Measurements from ENCODE around the gene LSMEM2. TPM values are rescaled to one million over a fixed set of nuclear protein-coding genes. Genes with fewer than 3 reads are reported as not detected.

Gene LSMEM2
- total RNA-seq, 4 donors from 2014 or later: 0.41 to 0.98 (median 0.49) TPM; not detected in 1

DNA sequence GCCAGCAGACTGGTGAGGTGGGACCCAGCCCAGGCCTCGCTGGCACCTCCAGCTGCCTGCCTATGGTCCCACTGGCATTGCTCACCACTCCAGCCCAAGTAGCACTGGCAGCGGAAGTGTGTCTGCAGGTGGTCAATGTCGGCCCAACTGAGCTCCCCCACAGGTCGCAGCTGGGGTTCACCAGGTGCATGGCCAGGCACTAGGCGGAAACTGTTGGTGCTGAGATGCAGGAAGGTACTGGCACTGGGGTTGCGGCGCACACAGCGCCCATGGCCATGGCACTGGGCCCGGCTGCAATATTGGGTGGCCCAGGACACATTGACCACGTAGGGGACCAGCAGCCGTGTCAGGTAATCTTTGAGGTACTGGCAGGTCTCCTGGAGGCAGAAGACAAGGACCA lies 39.3 kb downstream of the LSMEM2 start:
- TF ChIP-seq POLR2A (IDR thresholded peaks at IDR 0.05): no peak
- TF ChIP-seq, protein P1, sequence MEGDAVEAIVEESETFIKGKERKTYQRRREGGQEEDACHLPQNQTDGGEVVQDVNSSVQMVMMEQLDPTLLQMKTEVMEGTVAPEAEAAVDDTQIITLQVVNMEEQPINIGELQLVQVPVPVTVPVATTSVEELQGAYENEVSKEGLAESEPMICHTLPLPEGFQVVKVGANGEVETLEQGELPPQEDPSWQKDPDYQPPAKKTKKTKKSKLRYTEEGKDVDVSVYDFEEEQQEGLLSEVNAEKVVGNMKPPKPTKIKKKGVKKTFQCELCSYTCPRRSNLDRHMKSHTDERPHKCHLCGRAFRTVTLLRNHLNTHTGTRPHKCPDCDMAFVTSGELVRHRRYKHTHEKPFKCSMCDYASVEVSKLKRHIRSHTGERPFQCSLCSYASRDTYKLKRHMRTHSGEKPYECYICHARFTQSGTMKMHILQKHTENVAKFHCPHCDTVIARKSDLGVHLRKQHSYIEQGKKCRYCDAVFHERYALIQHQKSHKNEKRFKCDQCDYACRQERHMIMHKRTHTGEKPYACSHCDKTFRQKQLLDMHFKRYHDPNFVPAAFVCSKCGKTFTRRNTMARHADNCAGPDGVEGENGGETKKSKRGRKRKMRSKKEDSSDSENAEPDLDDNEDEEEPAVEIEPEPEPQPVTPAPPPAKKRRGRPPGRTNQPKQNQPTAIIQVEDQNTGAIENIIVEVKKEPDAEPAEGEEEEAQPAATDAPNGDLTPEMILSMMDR (IDR thresholded peaks at IDR 0.05 in 4 of 5, conservative IDR thresholded peaks at IDR 0.05 in 1 of 5): no peak
- ATAC-seq (no peak), DNase-seq (no peak)
- no peaks in the 10 kb centered on the region for H3K27me3 ChIP-seq
- no peaks in the 10 kb centered on the region for H3K9me3 ChIP-seq
- peak overlapping the region in 2 of 4 donors; percentile 24 to 80 for H3K4me3 ChIP-seq
- in situ Hi-C loops (cut with MboI; ENCODE audit: low sequenced_read_pairs in 4 of 4): no loop called here
- H3K27ac ChIP-seq: peak overlapping the region in 2 of 4 donors; percentile 7 to 93
- peaks cover 0 to 23% of the 10 kb centered on the region in 2 donors for H3K36me3 ChIP-seq
- intact Hi-C loops (cut with DNase I; ENCODE audit: low total_unique reads): no loop called here
- H3K4me1 ChIP-seq: peaks cover 56 to 59% of the 10 kb centered on the region in 2 donors

DNA sequence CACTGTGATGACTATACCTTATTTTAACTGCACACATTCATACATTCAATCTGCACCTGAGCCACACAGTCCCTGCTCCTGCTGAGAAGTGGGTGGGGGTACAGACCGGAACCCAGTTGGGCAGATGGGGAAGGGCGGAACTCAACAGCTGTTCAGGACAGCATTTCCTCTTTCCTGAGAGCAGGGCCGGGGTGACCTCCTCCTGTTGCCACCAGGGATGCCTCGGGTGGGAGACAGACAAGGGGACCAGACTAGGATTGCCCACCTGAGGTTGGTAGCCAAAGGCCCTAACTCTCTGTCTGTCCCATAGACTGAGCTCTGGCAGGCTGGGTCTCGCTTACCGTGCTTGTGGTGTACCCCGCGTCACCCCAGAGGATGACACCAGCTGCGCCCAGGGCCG lies 39.7 kb downstream of the LSMEM2 start:
- DNase-seq: no peak
- Histone ChIP-seq H3K9me3 (no peaks in the 10 kb centered on the region), H3K4me1 (peaks cover 56 to 59% of the 10 kb centered on the region in 2 donors), H3K27me3 (no peaks in the 10 kb centered on the region), H3K36me3 (peaks cover 0 to 23% of the 10 kb centered on the region in 2 donors), H3K4me3 (peak overlapping the region in 3 of 4 donors; percentile 8 to 80 (median 72)), H3K27ac (peak overlapping the region in 3 of 4 donors; percentile 5 to 93 (median 45))
- TF ChIP-seq POLR2A (IDR thresholded peaks at IDR 0.05): no peak
- TF ChIP-seq, protein P1 (IDR thresholded peaks at IDR 0.05 in 4 of 5, conservative IDR thresholded peaks at IDR 0.05 in 1 of 5): no peak
- in situ Hi-C loops (cut with MboI; ENCODE audit: low sequenced_read_pairs in 4 of 4): no loop called here
- no peak for ATAC-seq
- intact Hi-C loops (cut with DNase I; ENCODE audit: low total_unique reads): no loop called here

DNA sequence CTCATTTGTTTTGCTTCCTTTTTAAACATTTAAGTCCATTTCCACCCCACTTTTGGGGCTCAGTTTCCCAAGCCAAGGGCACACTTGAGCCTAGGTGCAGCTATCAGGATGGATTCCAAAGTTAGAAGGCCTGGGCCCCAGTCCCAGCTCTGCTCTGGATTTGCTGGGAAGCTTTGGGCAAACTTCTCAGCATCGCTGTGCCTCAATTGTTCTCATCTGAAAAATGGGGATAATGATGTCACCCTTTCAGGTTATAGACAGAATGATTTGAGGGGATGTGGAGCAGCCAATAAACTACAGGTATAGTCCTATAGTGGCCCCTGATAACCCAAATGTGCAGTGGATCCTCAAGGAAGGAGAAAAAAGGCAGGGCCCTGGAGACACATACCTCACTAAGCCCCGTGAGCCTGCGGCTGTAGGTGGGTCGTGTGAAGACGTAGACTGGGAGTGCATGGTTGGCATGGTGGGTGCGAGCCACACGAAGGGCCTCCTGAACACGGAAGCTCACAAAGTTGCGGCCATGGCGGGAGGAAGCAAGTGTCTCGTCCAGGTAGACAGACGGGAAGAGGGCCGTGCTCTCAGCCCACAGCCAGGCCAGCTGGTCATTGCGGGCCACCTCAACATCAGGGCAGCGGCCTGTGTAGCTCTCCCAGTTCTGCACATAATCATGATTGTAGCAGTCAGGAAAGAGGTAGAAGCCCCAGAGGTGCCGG lies 40.5 kb downstream of the LSMEM2 start:
- intact Hi-C loops (cut with DNase I; ENCODE audit: low total_unique reads): no loop called here
- in situ Hi-C loops (cut with MboI; ENCODE audit: low sequenced_read_pairs in 4 of 4): no loop called here
- H3K4me1 ChIP-seq: peaks cover 54 to 58% of the 10 kb centered on the region in 2 donors
- ATAC-seq (no peak), DNase-seq (no peak)
- peak overlapping the region; percentile 45 to 96 (median 94) for H3K27ac ChIP-seq
- peak overlapping the region; percentile 26 to 85 (median 76) for H3K4me3 ChIP-seq
- H3K27me3 ChIP-seq: no peaks in the 10 kb centered on the region
- peaks cover 0 to 23% of the 10 kb centered on the region in 2 donors for H3K36me3 ChIP-seq
- no peaks in the 10 kb centered on the region for H3K9me3 ChIP-seq
- no peak for TF ChIP-seq POLR2A (IDR thresholded peaks at IDR 0.05)
- TF ChIP-seq, protein P1 (IDR thresholded peaks at IDR 0.05 in 4 of 5, conservative IDR thresholded peaks at IDR 0.05 in 1 of 5): no peak

DNA sequence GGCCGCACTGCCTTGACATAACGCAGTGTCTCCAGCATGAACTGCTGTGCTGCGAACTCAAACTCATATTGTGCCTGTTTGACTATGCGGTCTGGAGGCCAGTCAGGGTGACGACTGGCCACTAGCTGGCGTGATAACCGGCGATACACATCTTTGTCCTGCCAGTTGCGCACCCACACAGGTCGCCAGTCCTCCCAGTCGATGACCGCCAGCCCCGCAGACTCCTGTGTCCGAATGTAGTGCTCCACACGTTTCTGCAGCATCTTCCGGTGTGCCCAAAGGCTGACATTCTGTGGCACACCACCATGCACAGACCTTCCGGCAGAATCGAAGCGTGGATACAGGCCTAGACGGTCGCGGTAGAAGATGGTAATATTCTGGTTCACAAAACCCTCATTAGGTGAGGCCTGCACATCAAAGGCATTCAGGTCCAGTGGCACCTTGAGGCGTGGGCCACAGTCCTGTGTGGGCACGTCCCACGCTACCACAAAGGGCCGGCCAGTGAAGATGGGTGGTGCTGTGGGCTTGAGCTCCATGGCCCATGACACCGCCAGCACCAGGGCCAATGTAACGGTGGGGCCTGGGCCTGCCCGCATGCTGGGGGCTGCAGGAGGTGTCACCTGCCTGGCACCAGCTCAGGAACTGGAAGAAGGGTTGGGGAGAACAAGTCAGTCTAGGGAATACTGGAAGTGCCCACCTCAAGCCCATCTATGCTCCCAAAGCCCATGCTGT lies 41.2 kb downstream of the LSMEM2 start:
- ATAC-seq: no peak
- in situ Hi-C loops (cut with MboI; ENCODE audit: low sequenced_read_pairs in 4 of 4) (no loop called here), intact Hi-C loops (cut with DNase I; ENCODE audit: low total_unique reads) (loop anchor here (2.0 kb wide), 1 partner anchor 19 kb away; no protein-coding TSS in a partner anchor)
- peak overlapping the region; percentile 93 to 96 (median 95) for H3K27ac ChIP-seq
- DNase-seq: no peak
- no peaks in the 10 kb centered on the region for H3K9me3 ChIP-seq
- H3K36me3 ChIP-seq: peaks cover 0 to 23% of the 10 kb centered on the region in 2 donors
- peaks cover 53 to 56% of the 10 kb centered on the region in 2 donors for H3K4me1 ChIP-seq
- H3K4me3 ChIP-seq: peak overlapping the region; percentile 72 to 85 (median 79)
- TF ChIP-seq, protein P1 (IDR thresholded peaks at IDR 0.05 in 4 of 5, conservative IDR thresholded peaks at IDR 0.05 in 1 of 5): no peak
- no peak for TF ChIP-seq POLR2A (IDR thresholded peaks at IDR 0.05)
- H3K27me3 ChIP-seq: no peaks in the 10 kb centered on the region

Data from gastrocnemius medialis (tissue), 4 donors.